Neural cell (in vitro differentiated cells): ENCODE measurements around the gene HSD11B2.

Source experiments
- EZH2 ChIP-seq: fragments of 200-600, 300-800 bp; shearing (Covaris generic), sonication (generic); IDR thresholded peaks from 2 replicates; pipeline ENCODE4 v1.6.1; 2014; ENCODE audit warnings: antibody characterized with exemption, low read length, borderline replicate concordance, mild to moderate bottlenecking; ENCODE audit not compliant: insufficient read depth, poor library complexity, severe bottlenecking
- RAD21 ChIP-seq: fragments of 450-650 bp; conservative IDR thresholded peaks from 2 replicates; pipeline ENCODE4 v1.6.1; 2014; ENCODE audit warnings: antibody characterized with exemption, mild to moderate bottlenecking, moderate library complexity
- TF ChIP-seq, protein P1 (sequence below): fragments of 450-650 bp; IDR thresholded peaks from 2 replicates; pipeline ENCODE4 v1.5.1; 2014; ENCODE audit warnings: antibody characterized with exemption, mild to moderate bottlenecking, moderate library complexity; ENCODE audit not compliant: poor library complexity, severe bottlenecking

DNA sequence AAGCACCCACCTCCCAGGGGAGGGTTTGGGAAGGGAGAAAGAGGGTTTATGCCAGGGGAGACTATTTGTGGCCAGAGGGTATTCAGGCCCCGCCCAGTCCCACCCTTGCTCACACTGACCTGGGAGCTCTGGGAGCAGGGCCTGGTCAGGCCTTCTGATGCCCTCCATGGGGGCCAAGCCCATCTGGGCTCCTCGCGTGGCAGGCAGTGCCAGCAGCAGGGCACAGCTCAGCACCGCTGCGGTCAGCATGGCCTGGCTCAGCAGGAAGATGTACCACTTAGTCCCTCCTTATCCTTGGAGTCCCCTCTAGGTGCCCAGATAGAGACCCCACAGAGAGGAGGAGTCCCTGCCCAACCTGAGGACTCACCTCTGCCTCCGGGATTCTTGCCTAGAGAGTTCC is 52.2 kb downstream of the HSD11B2 start, which contains the start of gene AGRP:
- TF ChIP-seq RAD21 (no peak), EZH2 (no peak)
- TF ChIP-seq, protein P1, sequence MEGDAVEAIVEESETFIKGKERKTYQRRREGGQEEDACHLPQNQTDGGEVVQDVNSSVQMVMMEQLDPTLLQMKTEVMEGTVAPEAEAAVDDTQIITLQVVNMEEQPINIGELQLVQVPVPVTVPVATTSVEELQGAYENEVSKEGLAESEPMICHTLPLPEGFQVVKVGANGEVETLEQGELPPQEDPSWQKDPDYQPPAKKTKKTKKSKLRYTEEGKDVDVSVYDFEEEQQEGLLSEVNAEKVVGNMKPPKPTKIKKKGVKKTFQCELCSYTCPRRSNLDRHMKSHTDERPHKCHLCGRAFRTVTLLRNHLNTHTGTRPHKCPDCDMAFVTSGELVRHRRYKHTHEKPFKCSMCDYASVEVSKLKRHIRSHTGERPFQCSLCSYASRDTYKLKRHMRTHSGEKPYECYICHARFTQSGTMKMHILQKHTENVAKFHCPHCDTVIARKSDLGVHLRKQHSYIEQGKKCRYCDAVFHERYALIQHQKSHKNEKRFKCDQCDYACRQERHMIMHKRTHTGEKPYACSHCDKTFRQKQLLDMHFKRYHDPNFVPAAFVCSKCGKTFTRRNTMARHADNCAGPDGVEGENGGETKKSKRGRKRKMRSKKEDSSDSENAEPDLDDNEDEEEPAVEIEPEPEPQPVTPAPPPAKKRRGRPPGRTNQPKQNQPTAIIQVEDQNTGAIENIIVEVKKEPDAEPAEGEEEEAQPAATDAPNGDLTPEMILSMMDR: no peak
